CD4-positive, alpha-beta T cell (primary cell): ENCODE measurements around the gene APOLD1. TPM values are rescaled to one million over a fixed set of nuclear protein-coding genes. Genes with fewer than 3 reads are reported as not detected.

Experiments used
- ATAC-seq: fragments of 200-7000 bp; cut with Tn5 transposase; one replicate; pipeline ENCODE4 v1.10.0; 2022; ENCODE audit warnings: mild to moderate bottlenecking; ENCODE audit not compliant: poor library complexity
- CTCF ChIA-PET: fragments of 350-600 bp; sonication (Branson Sonifier 250); formaldehyde crosslinking; loops from one replicate; lab custom pipeline; 2021; ENCODE audit warnings: antibody characterized with exemption, inconsistent platforms; lab: Charles Lee
- POLR2A ChIA-PET: fragments of 350-600 bp; sonication (Branson Sonifier 250); formaldehyde crosslinking; loops from one replicate; lab custom pipeline; 2021; ENCODE audit warnings: antibody characterized with exemption, inconsistent platforms; lab: Charles Lee
- DNase-seq, 14 experiments: peaks; one replicate each; pipeline ENCODE4 v3.0.0-alpha.2; 2013 to 2020; ENCODE audit warnings: mixed read lengths in 2 of 14
- H3K27ac ChIP-seq, 2 donors: one replicate each; pipeline versions ENCODE4 v1.5.1 to v1.7.0; 2013; ENCODE audit warnings: low read length in 2 of 2, low read depth in 1 of 2, mild to moderate bottlenecking in 1 of 2
- H3K27me3 ChIP-seq, 2 experiments: 1 replicate in 1 of 2; 2 replicates in 1 of 2; pipeline versions ENCODE4 v1.6.1 to v1.7.0; 2013; ENCODE audit warnings: low read length in 2 of 2, control low read depth in 1 of 2, mild to moderate bottlenecking in 1 of 2, moderate library complexity in 1 of 2; ENCODE audit not compliant: insufficient read depth in 2 of 2, control insufficient read depth in 1 of 2
- H3K36me3 ChIP-seq: one replicate; pipeline ENCODE4 v1.6.1; 2013; ENCODE audit warnings: low read length, control low read depth; ENCODE audit not compliant: insufficient read depth
- H3K4me1 ChIP-seq: one replicate; pipeline ENCODE4 v1.6.1; 2013; ENCODE audit warnings: low read length, control low read depth; ENCODE audit not compliant: insufficient read depth
- H3K4me3 ChIP-seq: one replicate; pipeline ENCODE4 v1.5.1; 2013; ENCODE audit warnings: mild to moderate bottlenecking, low read length, moderate library complexity
- H3K9me3 ChIP-seq, 2 experiments: 1 replicate in 1 of 2; 2 replicates in 1 of 2; pipeline versions ENCODE4 v1.6.1 to v1.7.0; 2013; ENCODE audit warnings: low read length in 2 of 2, mild to moderate bottlenecking in 2 of 2, control low read depth in 1 of 2, moderate library complexity in 1 of 2; ENCODE audit not compliant: control insufficient read depth in 1 of 2, insufficient read depth in 1 of 2
- H3K27ac Mint-ChIP-seq: one replicate; pipeline ENCODE4 v1.8.0; 2020; ENCODE audit warnings: mixed read lengths
- H3K27me3 Mint-ChIP-seq: one replicate; pipeline ENCODE4 v1.8.0; 2021; ENCODE audit warnings: mixed read lengths
- H3K36me3 Mint-ChIP-seq: one replicate; pipeline ENCODE4 v1.8.0; 2021; ENCODE audit warnings: low read depth, mixed read lengths
- H3K4me1 Mint-ChIP-seq: one replicate; pipeline ENCODE4 v1.8.0; 2021; ENCODE audit warnings: low read depth, mixed read lengths
- H3K4me3 Mint-ChIP-seq: one replicate; pipeline ENCODE4 v1.8.0; 2020; ENCODE audit warnings: mild to moderate bottlenecking, mixed read lengths
- H3K9me3 Mint-ChIP-seq: one replicate; pipeline ENCODE4 v1.8.0; 2020; ENCODE audit warnings: mixed read lengths
- CTCF ChIP-seq: fragments of 200-600 bp; IDR thresholded peaks from one replicate; pipeline ENCODE4 v1.8.0; 2022; ENCODE audit warnings: antibody characterized with exemption, mild to moderate bottlenecking
- intact Hi-C, 2 experiments: fragments of 100-400 bp; cut with DNase I in 1 of 2; cut with micrococcal nuclease in 1 of 2; formaldehyde crosslinking; loops; one replicate each; pipeline versions ENCODE4 v1.15.1 to v1.9.0; 2023 to 2025; cut with DNase I, micrococcal nuclease
- total RNA-seq, 174 experiments: library from RNA in 2 of 174; stranded (reverse) in 2 of 174; gene quantifications; one replicate each; pipeline ENCODE4 v1.2.3 and lab custom pipeline; 2021 to 2026

APOLD1 gene
- total RNA-seq, 2 experiments from 2014 or later, result 1.8 to 3.4 TPM

- CTCF ChIA-PET, result no interaction called here
- H3K4me3 ChIP-seq, result no peak overlapping the region
- intact Hi-C loops, result loop anchor here in 1 of 2 experiments (10.0 kb wide), 1 partner anchor 277 kb away; no protein-coding TSS in a partner anchor
- H3K27ac ChIP-seq, result no peak overlapping the region
- Mint-ChIP-seq H3K9me3 (no peaks in the 10 kb centered on the region), H3K36me3 (peaks cover 84% of the 10 kb centered on the region), H3K4me1 (peaks cover 75% of the 10 kb centered on the region), H3K4me3 (no peak overlapping the region), H3K27ac (no peak overlapping the region), H3K27me3 (no peaks in the 10 kb centered on the region)
- no peak for TF ChIP-seq CTCF
- POLR2A ChIA-PET, result no interaction called here
- ATAC-seq, result no peak
- no peaks in the 10 kb centered on the region for H3K9me3 ChIP-seq
- H3K27me3 ChIP-seq, result no peaks in the 10 kb centered on the region
- H3K36me3 ChIP-seq, result peaks cover 65% of the 10 kb centered on the region
- DNase-seq, result no peak
- H3K4me1 ChIP-seq, result peaks cover 29% of the 10 kb centered on the region
Measured at GRCh38 chr12:12817616-12818015, 32.2 kb downstream of the APOLD1 start.

GRCh38 chr12:12818701-12819100 is 33.2 kb downstream of the APOLD1 start:
- H3K4me3 Mint-ChIP-seq, result no peak overlapping the region
- H3K27me3 Mint-ChIP-seq, result no peaks in the 10 kb centered on the region
- ChIA-PET POLR2A (interaction anchor here (1.1 kb wide), 1 partner anchor 32 kb away, joined by 4 read pairs; no protein-coding TSS in a partner anchor), CTCF (interaction anchor here (0.9 to 1.1 kb wide), 2 partner anchors 19 to 25 kb away, joined by 3 read pairs; no protein-coding TSS in a partner anchor)
- intact Hi-C loops, result loop anchor here in 1 of 2 experiments (10.0 kb wide), 1 partner anchor 276 kb away; no protein-coding TSS in a partner anchor
- peaks cover 64% of the 10 kb centered on the region for H3K4me1 Mint-ChIP-seq
- DNase-seq (no peak), ATAC-seq (no peak)
- no peaks in the 10 kb centered on the region for H3K27me3 ChIP-seq
- H3K4me3 ChIP-seq, result no peak overlapping the region
- H3K9me3 ChIP-seq, result no peaks in the 10 kb centered on the region
- H3K36me3 Mint-ChIP-seq, result peaks cover 88% of the 10 kb centered on the region
- H3K27ac Mint-ChIP-seq, result no peak overlapping the region
- TF ChIP-seq CTCF, result no peak
- H3K27ac ChIP-seq, result no peak overlapping the region
- H3K9me3 Mint-ChIP-seq, result no peaks in the 10 kb centered on the region
- H3K4me1 ChIP-seq, result peaks cover 20% of the 10 kb centered on the region
- H3K36me3 ChIP-seq, result peaks cover 76% of the 10 kb centered on the region

- Histone ChIP-seq H3K27ac (no peak overlapping the region), H3K4me1 (peaks cover 15% of the 10 kb centered on the region), H3K36me3 (peaks cover 81% of the 10 kb centered on the region), H3K27me3 (no peaks in the 10 kb centered on the region), H3K9me3 (no peaks in the 10 kb centered on the region), H3K4me3 (no peak overlapping the region)
- Mint-ChIP-seq H3K9me3 (no peaks in the 10 kb centered on the region), H3K27ac (no peak overlapping the region), H3K36me3 (peaks cover 88% of the 10 kb centered on the region), H3K4me3 (no peak overlapping the region), H3K4me1 (peaks cover 59% of the 10 kb centered on the region), H3K27me3 (no peaks in the 10 kb centered on the region)
- no peak for ATAC-seq
- no peak for DNase-seq
- TF ChIP-seq CTCF, result no peak
- ChIA-PET CTCF (interaction anchor here (0.9 to 1.1 kb wide), 2 partner anchors 18 to 26 kb away, joined by 3 read pairs; no protein-coding TSS in a partner anchor), POLR2A (interaction anchor here (1.1 kb wide), 1 partner anchor 33 kb away, joined by 4 read pairs; no protein-coding TSS in a partner anchor)
- intact Hi-C loops, result loop anchor here in 1 of 2 experiments (10.0 kb wide), 1 partner anchor 276 kb away; no protein-coding TSS in a partner anchor
Measured at GRCh38 chr12:12819221-12819620, 33.8 kb downstream of the APOLD1 start.
